ENCODE measurements around the gene RBM4. TPM values are rescaled to one million over a fixed set of nuclear protein-coding genes. Genes with fewer than 3 reads are reported as not detected.
A peak's percentile ranks its signal among the peaks of the same experiment; 100 is the strongest.

RBM4 gene
- total and polyA plus RNA-seq, 9 of the 15 experiments (the other 6 are each of a cell fraction or from before 2014, with no cell fraction given): 81.6 to 233 (median 122) TPM

DNA sequence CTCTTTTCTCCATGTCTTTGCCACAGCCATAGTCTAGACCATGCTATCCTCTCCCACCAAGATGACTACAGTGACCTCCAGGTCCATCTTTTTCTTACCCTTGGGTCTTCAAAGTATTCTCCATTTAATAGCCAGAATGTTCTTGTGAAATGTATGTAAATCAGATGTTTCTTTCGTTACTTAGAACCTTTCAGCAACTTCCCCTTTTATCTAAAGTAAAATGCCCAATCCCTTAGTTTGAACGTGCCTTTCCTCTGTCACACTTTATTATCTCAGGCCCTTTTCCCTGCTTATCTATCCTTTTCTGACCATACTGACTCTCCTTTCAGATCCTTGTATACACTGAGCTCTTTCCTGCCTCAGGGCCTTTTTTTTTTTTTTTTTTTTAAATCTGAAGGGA lies 21.3 kb downstream of the RBM4 start (continued):
- TF ChIP-seq, protein P1, sequence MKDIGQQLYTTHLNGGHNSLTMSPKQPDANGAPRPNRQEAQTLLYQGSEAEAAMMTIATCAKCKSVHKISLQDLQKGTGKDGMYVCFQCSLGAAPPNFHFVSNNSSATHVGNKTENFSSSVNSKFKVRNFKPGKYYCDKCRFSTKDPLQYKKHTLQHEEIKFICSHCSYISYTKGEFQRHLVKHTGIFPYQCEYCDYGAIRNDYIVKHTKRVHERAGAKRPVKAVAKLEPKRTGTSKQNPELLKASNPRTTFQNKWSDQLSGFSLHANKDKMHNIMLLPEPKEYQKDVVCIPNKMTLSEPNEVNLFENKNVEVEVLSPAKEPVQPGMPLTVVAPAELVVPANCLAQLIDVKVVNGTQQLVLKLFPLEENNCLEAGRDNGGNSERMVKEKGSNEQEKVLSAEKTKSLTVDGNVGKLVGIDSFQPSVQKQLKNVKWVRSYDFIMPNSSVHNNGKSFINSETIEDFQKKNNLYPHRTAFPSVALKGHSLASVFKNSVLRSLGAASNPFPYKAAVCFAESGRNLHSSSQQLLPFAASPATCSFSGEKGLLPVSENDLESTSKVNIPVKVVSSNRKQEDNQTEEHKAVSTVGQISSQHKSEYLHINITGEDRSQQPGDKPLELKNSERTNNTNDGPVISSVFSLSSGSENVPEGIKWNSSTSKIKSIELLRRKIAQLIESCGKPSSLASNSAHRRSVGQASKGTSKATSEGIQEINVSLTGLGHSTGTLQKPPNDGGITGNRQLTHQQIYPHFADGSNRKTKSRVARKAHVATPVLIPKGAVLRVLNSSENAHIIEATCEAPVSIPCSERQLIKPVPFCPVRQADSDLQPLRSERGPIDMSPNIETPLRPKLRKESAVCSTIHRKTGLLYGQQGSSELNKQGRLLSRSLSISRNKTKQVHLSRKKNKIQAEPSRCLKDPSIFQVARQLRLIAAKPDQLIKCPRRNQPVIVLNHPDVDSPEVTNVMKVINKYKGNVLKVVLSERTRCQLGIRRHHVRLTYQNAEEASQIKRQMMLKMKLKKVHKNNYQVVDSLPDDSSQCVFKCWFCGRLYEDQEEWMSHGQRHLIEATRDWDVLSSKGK (CRISPR knock-in tag; IDR thresholded peaks at IDR 0.05): no peak
- no peak for TF ChIP-seq SMC3 (conservative IDR thresholded peaks at IDR 0.05; ENCODE audit: insufficient read depth, low read depth, low read length)
- TF ChIP-seq BRD9 (IDR thresholded peaks at IDR 0.05; ENCODE audit: low read depth, partially characterized antibody): no peak
- TF ChIP-seq, protein P2, sequence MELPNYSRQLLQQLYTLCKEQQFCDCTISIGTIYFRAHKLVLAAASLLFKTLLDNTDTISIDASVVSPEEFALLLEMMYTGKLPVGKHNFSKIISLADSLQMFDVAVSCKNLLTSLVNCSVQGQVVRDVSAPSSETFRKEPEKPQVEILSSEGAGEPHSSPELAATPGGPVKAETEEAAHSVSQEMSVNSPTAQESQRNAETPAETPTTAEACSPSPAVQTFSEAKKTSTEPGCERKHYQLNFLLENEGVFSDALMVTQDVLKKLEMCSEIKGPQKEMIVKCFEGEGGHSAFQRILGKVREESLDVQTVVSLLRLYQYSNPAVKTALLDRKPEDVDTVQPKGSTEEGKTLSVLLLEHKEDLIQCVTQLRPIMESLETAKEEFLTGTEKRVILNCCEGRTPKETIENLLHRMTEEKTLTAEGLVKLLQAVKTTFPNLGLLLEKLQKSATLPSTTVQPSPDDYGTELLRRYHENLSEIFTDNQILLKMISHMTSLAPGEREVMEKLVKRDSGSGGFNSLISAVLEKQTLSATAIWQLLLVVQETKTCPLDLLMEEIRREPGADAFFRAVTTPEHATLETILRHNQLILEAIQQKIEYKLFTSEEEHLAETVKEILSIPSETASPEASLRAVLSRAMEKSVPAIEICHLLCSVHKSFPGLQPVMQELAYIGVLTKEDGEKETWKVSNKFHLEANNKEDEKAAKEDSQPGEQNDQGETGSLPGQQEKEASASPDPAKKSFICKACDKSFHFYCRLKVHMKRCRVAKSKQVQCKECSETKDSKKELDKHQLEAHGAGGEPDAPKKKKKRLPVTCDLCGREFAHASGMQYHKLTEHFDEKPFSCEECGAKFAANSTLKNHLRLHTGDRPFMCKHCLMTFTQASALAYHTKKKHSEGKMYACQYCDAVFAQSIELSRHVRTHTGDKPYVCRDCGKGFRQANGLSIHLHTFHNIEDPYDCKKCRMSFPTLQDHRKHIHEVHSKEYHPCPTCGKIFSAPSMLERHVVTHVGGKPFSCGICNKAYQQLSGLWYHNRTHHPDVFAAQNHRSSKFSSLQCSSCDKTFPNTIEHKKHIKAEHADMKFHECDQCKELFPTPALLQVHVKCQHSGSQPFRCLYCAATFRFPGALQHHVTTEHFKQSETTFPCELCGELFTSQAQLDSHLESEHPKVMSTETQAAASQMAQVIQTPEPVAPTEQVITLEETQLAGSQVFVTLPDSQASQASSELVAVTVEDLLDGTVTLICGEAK (IDR thresholded peaks at IDR 0.05): peak; percentile 14; the same call in 1 of the 2 replicates
- TF ChIP-seq, protein P2 (CRISPR knock-in tag; IDR thresholded peaks at IDR 0.05): no peak
- TF ChIP-seq, protein P3, sequence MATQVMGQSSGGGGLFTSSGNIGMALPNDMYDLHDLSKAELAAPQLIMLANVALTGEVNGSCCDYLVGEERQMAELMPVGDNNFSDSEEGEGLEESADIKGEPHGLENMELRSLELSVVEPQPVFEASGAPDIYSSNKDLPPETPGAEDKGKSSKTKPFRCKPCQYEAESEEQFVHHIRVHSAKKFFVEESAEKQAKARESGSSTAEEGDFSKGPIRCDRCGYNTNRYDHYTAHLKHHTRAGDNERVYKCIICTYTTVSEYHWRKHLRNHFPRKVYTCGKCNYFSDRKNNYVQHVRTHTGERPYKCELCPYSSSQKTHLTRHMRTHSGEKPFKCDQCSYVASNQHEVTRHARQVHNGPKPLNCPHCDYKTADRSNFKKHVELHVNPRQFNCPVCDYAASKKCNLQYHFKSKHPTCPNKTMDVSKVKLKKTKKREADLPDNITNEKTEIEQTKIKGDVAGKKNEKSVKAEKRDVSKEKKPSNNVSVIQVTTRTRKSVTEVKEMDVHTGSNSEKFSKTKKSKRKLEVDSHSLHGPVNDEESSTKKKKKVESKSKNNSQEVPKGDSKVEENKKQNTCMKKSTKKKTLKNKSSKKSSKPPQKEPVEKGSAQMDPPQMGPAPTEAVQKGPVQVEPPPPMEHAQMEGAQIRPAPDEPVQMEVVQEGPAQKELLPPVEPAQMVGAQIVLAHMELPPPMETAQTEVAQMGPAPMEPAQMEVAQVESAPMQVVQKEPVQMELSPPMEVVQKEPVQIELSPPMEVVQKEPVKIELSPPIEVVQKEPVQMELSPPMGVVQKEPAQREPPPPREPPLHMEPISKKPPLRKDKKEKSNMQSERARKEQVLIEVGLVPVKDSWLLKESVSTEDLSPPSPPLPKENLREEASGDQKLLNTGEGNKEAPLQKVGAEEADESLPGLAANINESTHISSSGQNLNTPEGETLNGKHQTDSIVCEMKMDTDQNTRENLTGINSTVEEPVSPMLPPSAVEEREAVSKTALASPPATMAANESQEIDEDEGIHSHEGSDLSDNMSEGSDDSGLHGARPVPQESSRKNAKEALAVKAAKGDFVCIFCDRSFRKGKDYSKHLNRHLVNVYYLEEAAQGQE (IDR thresholded peaks at IDR 0.05; ENCODE audit: borderline replicate concordance): no peak
- TF ChIP-seq, protein P3 (CRISPR knock-in tag; IDR thresholded peaks at IDR 0.05; ENCODE audit: low read depth): no peak
